ENCODE measurements around the gene EARS2. TPM values are rescaled to one million over a fixed set of nuclear protein-coding genes. Genes with fewer than 3 reads are reported as not detected.

Gene EARS2
- polyA plus RNA-seq, 1 of the 3 experiments (the other 2 are of a cell fraction), result 23.2 TPM

- H3K9ac ChIP-seq, result no peak overlapping the region
- no peaks in the 10 kb centered on the region for H3K4me1 ChIP-seq (ENCODE audit: control insufficient read depth in 1 of 2, insufficient read depth in 2 of 2, low read depth in 1 of 2, low read length in 1 of 2)
- TF ChIP-seq SIN3A (IDR thresholded peaks at IDR 0.05; ENCODE audit: borderline replicate concordance, low read depth, low read length), result no peak
- no peak for TF ChIP-seq SMC3 (IDR thresholded peaks at IDR 0.05; ENCODE audit: low read depth, low read length)
- TF ChIP-seq JUND (IDR thresholded peaks at IDR 0.05), result no peak
- TF ChIP-seq GATA2 (CRISPR knock-in tag; IDR thresholded peaks at IDR 0.05), result no peak
- no peak for TF ChIP-seq NRF1 (IDR thresholded peaks at IDR 0.05; ENCODE audit: low read depth, low read length)
- no peak for TF ChIP-seq USF1 (IDR thresholded peaks at IDR 0.05; ENCODE audit: borderline replicate concordance, low read depth)
- ChIA-PET POLR2A (no interaction called here), CTCF (interaction anchor here (1.1 kb wide), 1 partner anchor 10 kb away, joined by 4 read pairs; no protein-coding TSS in a partner anchor)
- no peaks in the 10 kb centered on the region for H3K9me2 ChIP-seq
- no peaks in the 10 kb centered on the region for H3K27me3 ChIP-seq (ENCODE audit: insufficient read depth)
- H3K36me3 ChIP-seq (replicated peaks in 1 of 2; ENCODE audit: control insufficient read depth in 1 of 2, insufficient read depth in 2 of 2, low read length in 1 of 2), result peaks cover 37 to 46% of the 10 kb centered on the region in 2 experiments
- DNase-seq, result no peak
- H3K4me3 ChIP-seq (ENCODE audit: low read depth in 2 of 2, low read length in 1 of 2), result no peak overlapping the region
- no peaks in the 10 kb centered on the region for H3F3A ChIP-seq (replicated peaks; ENCODE audit: insufficient read depth)
- no peak overlapping the region for H3K27ac ChIP-seq (ENCODE audit: low read depth in 2 of 2, low read length in 1 of 2)
- WGBS (ENCODE audit: low lambda C conversion rate), result 100% methylated on average over 1 of the region's 1 CpG
- H2AFZ ChIP-seq (ENCODE audit: low read depth), result no peak overlapping the region
- no peaks in the 10 kb centered on the region for H3K9me3 ChIP-seq
- H3K79me2 ChIP-seq (ENCODE audit: insufficient read depth), result no peaks in the 10 kb centered on the region
- H4K20me1 ChIP-seq (ENCODE audit: insufficient read depth), result no peaks in the 10 kb centered on the region
- H3K4me2 ChIP-seq, result no peak overlapping the region
Measured at GRCh38 chr16:23532448-23532847, 24.7 kb downstream of the EARS2 start.

GRCh38 chr16:23530062-23530461 lies 27.1 kb downstream of the EARS2 start:
- H4K20me1 ChIP-seq (ENCODE audit: insufficient read depth), result no peaks in the 10 kb centered on the region
- TF ChIP-seq NRF1 (IDR thresholded peaks at IDR 0.05; ENCODE audit: low read depth, low read length) (no peak), GABPA (IDR thresholded peaks at IDR 0.05; ENCODE audit: low read depth) (no peak), MAX (IDR thresholded peaks at IDR 0.05; ENCODE audit: low read depth) (no peak), CTCF (IDR thresholded peaks at IDR 0.05) (no peak), FOSL2 (IDR thresholded peaks at IDR 0.05; ENCODE audit: borderline replicate concordance, low read depth) (no peak), NFIC (IDR thresholded peaks at IDR 0.05; ENCODE audit: borderline replicate concordance) (no peak), GATA2 (CRISPR knock-in tag; IDR thresholded peaks at IDR 0.05) (no peak), USF1 (IDR thresholded peaks at IDR 0.05; ENCODE audit: borderline replicate concordance, low read depth) (no peak), SIN3A (IDR thresholded peaks at IDR 0.05; ENCODE audit: borderline replicate concordance, low read depth, low read length) (no peak), FOXM1 (IDR thresholded peaks at IDR 0.05; ENCODE audit: low read depth) (no peak), EP300 (IDR thresholded peaks at IDR 0.05; ENCODE audit: borderline replicate concordance in 1 of 2, low read depth in 1 of 2, low read length in 1 of 2) (no peak), RFX5 (IDR thresholded peaks at IDR 0.05; ENCODE audit: low read length) (no peak), ELF1 (IDR thresholded peaks at IDR 0.05) (no peak), MEF2A (IDR thresholded peaks at IDR 0.05; ENCODE audit: borderline replicate concordance, low read depth) (no peak), JUND (IDR thresholded peaks at IDR 0.05) (no peak)
- TF ChIP-seq, protein P1, sequence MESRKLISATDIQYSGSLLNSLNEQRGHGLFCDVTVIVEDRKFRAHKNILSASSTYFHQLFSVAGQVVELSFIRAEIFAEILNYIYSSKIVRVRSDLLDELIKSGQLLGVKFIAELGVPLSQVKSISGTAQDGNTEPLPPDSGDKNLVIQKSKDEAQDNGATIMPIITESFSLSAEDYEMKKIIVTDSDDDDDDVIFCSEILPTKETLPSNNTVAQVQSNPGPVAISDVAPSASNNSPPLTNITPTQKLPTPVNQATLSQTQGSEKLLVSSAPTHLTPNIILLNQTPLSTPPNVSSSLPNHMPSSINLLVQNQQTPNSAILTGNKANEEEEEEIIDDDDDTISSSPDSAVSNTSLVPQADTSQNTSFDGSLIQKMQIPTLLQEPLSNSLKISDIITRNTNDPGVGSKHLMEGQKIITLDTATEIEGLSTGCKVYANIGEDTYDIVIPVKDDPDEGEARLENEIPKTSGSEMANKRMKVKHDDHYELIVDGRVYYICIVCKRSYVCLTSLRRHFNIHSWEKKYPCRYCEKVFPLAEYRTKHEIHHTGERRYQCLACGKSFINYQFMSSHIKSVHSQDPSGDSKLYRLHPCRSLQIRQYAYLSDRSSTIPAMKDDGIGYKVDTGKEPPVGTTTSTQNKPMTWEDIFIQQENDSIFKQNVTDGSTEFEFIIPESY (IDR thresholded peaks at IDR 0.05; ENCODE audit: borderline replicate concordance, low read depth), result no peak
- TF ChIP-seq, protein P2, sequence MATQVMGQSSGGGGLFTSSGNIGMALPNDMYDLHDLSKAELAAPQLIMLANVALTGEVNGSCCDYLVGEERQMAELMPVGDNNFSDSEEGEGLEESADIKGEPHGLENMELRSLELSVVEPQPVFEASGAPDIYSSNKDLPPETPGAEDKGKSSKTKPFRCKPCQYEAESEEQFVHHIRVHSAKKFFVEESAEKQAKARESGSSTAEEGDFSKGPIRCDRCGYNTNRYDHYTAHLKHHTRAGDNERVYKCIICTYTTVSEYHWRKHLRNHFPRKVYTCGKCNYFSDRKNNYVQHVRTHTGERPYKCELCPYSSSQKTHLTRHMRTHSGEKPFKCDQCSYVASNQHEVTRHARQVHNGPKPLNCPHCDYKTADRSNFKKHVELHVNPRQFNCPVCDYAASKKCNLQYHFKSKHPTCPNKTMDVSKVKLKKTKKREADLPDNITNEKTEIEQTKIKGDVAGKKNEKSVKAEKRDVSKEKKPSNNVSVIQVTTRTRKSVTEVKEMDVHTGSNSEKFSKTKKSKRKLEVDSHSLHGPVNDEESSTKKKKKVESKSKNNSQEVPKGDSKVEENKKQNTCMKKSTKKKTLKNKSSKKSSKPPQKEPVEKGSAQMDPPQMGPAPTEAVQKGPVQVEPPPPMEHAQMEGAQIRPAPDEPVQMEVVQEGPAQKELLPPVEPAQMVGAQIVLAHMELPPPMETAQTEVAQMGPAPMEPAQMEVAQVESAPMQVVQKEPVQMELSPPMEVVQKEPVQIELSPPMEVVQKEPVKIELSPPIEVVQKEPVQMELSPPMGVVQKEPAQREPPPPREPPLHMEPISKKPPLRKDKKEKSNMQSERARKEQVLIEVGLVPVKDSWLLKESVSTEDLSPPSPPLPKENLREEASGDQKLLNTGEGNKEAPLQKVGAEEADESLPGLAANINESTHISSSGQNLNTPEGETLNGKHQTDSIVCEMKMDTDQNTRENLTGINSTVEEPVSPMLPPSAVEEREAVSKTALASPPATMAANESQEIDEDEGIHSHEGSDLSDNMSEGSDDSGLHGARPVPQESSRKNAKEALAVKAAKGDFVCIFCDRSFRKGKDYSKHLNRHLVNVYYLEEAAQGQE (IDR thresholded peaks at IDR 0.05; ENCODE audit: low read depth, low read length), result no peak
- no peaks in the 10 kb centered on the region for H3F3A ChIP-seq (replicated peaks; ENCODE audit: insufficient read depth)
- ChIA-PET POLR2A (no interaction called here), CTCF (interaction anchor here (0.6 to 1.1 kb wide), 2 partner anchors 21 to 24 kb away, joined by 3 read pairs; no protein-coding TSS in a partner anchor)
- H3K27me3 ChIP-seq (ENCODE audit: insufficient read depth), result no peaks in the 10 kb centered on the region
- WGBS (ENCODE audit: low lambda C conversion rate), result 100% methylated on average over 5 of the region's 5 CpGs
- no peak overlapping the region for H2AFZ ChIP-seq (ENCODE audit: low read depth)
- no peak overlapping the region for H3K9ac ChIP-seq
- H3K9me3 ChIP-seq, result no peaks in the 10 kb centered on the region
- no peak overlapping the region for H3K27ac ChIP-seq (ENCODE audit: low read depth in 2 of 2, low read length in 1 of 2)
- H3K79me2 ChIP-seq (ENCODE audit: insufficient read depth), result no peaks in the 10 kb centered on the region
- H3K36me3 ChIP-seq (replicated peaks in 1 of 2; ENCODE audit: control insufficient read depth in 1 of 2, insufficient read depth in 2 of 2, low read length in 1 of 2), result peaks cover 27 to 46% of the 10 kb centered on the region in 2 experiments
- no peaks in the 10 kb centered on the region for H3K4me1 ChIP-seq (ENCODE audit: control insufficient read depth in 1 of 2, insufficient read depth in 2 of 2, low read depth in 1 of 2, low read length in 1 of 2)
- H3K4me2 ChIP-seq, result no peak overlapping the region
- DNase-seq, result no peak
- H3K4me3 ChIP-seq (ENCODE audit: low read depth in 2 of 2, low read length in 1 of 2), result no peak overlapping the region
- H3K9me2 ChIP-seq, result no peaks in the 10 kb centered on the region

Measured in SK-N-SH (cell line).